Liver (tissue), 3 donors: ENCODE results near the gene WTIP.

Experiments
- CTCF ChIP-seq: fragments of 150-350 bp; IDR thresholded peaks from 2 replicates; pipeline ENCODE4 v1.5.1; 2017; ENCODE audit warnings: improper control_type of control experiment, low read depth, low read length; ENCODE audit not compliant: missing input control
- EGR1 ChIP-seq, 2 donors: IDR thresholded peaks; 2 replicates each; pipeline ENCODE4 v1.6.1; 2016 to 2018; ENCODE audit warnings: antibody characterized with exemption in 2 of 2, low read depth in 2 of 2
- GABPA ChIP-seq, 2 donors: IDR thresholded peaks in 1 of 2; conservative IDR thresholded peaks in 1 of 2; 2 replicates each; pipeline ENCODE4 v1.6.1; 2016; ENCODE audit warnings: antibody characterized with exemption in 2 of 2, mild to moderate bottlenecking in 1 of 2, moderate library complexity in 1 of 2
- JUND ChIP-seq, 2 donors: IDR thresholded peaks; 2 replicates each; pipeline ENCODE4 v1.6.1; 2016; ENCODE audit warnings: antibody characterized with exemption in 2 of 2
- MAX ChIP-seq: IDR thresholded peaks from 2 replicates; pipeline ENCODE4 v1.6.1; 2016; ENCODE audit warnings: antibody characterized with exemption
- RAD21 ChIP-seq, 2 donors: IDR thresholded peaks; 2 replicates each; pipeline ENCODE4 v1.6.1; 2016; ENCODE audit warnings: antibody characterized with exemption in 2 of 2, mild to moderate bottlenecking in 2 of 2
- RXRA ChIP-seq, 2 donors: IDR thresholded peaks; 2 replicates each; pipeline ENCODE4 v1.6.1; 2017 to 2018; ENCODE audit warnings: antibody characterized with exemption in 2 of 2, mild to moderate bottlenecking in 1 of 2
- TAF1 ChIP-seq: conservative IDR thresholded peaks from 2 replicates; pipeline ENCODE4 v1.6.1; 2016; ENCODE audit warnings: antibody characterized with exemption, mild to moderate bottlenecking
- YY1 ChIP-seq: IDR thresholded peaks from 2 replicates; pipeline ENCODE4 v1.6.1; 2016; ENCODE audit warnings: antibody characterized with exemption, mild to moderate bottlenecking
- ZBTB33 ChIP-seq: IDR thresholded peaks from 2 replicates; pipeline ENCODE4 v1.6.1; 2016; ENCODE audit warnings: antibody characterized with exemption
- TF ChIP-seq, protein P1 (sequence below): IDR thresholded peaks from 2 replicates; pipeline ENCODE4 v1.6.1; 2016; ENCODE audit warnings: antibody characterized with exemption
- donor health status: healthy.
- donor health status: healthy.

DNA sequence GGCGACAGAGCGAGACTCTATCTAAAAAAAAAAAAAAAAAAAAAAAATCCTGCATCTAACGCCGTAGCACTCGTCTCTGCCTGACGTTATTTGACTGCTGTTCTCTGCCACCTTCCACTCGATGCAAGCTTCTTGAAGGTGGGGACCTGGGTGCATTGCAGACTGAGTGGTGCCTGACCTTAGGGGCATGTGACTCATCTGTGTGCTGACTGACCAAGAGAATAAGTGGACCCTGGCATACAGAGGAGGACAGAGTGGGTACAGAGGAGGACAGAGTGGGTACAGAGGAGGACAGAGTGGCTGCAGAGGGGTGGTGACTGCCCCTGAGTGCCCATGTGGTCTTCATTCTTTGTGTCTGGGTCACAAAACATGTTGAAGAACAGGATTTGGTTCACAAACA lies 7.6 kb downstream of the WTIP start:
- TF ChIP-seq CTCF = no peak
- no peak for TF ChIP-seq JUND (IDR thresholded peaks at IDR 0.05)
- TF ChIP-seq EGR1 (IDR thresholded peaks at IDR 0.05; ENCODE audit: low read depth in 2 of 2) = no peak
- TF ChIP-seq GABPA (IDR thresholded peaks at IDR 0.05 in 1 of 2, conservative IDR thresholded peaks at IDR 0.05 in 1 of 2) = no peak
- TF ChIP-seq MAX = no peak
- TF ChIP-seq, protein P1, sequence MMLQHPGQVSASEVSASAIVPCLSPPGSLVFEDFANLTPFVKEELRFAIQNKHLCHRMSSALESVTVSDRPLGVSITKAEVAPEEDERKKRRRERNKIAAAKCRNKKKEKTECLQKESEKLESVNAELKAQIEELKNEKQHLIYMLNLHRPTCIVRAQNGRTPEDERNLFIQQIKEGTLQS = no peak
- TF ChIP-seq TAF1 = no peak
- TF ChIP-seq YY1 = no peak
- no peak for TF ChIP-seq RAD21 (IDR thresholded peaks at IDR 0.05)
- no peak for TF ChIP-seq ZBTB33
- no peak for TF ChIP-seq RXRA (IDR thresholded peaks at IDR 0.05)
